Measurements from ENCODE around the gene MGST3.
"Not testable (repeated sequence)": the region's sequence is repeated elsewhere in the genome, so short reads cannot be mapped to it uniquely, and the experiment has no call there.

MGST3 gene

GRCh38 chr1:165658766-165659580, 27.9 kb downstream of the MGST3 start:
- DNase-seq (ENCODE audit: low spot score), result not testable (repeated sequence)

- no peak for DNase-seq (ENCODE audit: low spot score)
Observed at GRCh38 chr1:165659581-165659895, 28.5 kb downstream of the MGST3 start.

GRCh38 chr1:165661703-165662102, 30.7 kb downstream of the MGST3 start:
- no peak for DNase-seq (ENCODE audit: low spot score)

GRCh38 chr1:165662186-165662585, 31.2 kb downstream of the MGST3 start:
- DNase-seq (ENCODE audit: low spot score), result no peak

- DNase-seq (ENCODE audit: low spot score), result no peak
Observed at GRCh38 chr1:165666152-165666825, 35.3 kb downstream of the MGST3 start.

- no peak for DNase-seq (ENCODE audit: low spot score)
Observed at GRCh38 chr1:165668184-165668583, 37.1 kb downstream of the MGST3 start.

- no peak for DNase-seq (ENCODE audit: low spot score)
Observed at GRCh38 chr1:165671526-165671925, 40.5 kb downstream of the MGST3 start.

GRCh38 chr1:165674599-165674998, 43.6 kb downstream of the MGST3 start:
- no peak for DNase-seq (ENCODE audit: low spot score)

GRCh38 chr1:165675794-165676193, 44.8 kb downstream of the MGST3 start:
- DNase-seq (ENCODE audit: low spot score), result no peak

- DNase-seq (ENCODE audit: low spot score), result no peak
Observed at GRCh38 chr1:165678509-165678908, 47.5 kb downstream of the MGST3 start.

- no peak for DNase-seq (ENCODE audit: low spot score)
Observed at GRCh38 chr1:165679282-165680036, 48.4 kb downstream of the MGST3 start.

GRCh38 chr1:165680303-165680702, 49.3 kb downstream of the MGST3 start:
- no peak for DNase-seq (ENCODE audit: low spot score)

- DNase-seq (ENCODE audit: low spot score), result not testable (repeated sequence)
Observed at GRCh38 chr1:165680773-165681172, 49.7 kb downstream of the MGST3 start.

- no peak for DNase-seq (ENCODE audit: low spot score)
Observed at GRCh38 chr1:165683848-165684485, 52.9 kb downstream of the MGST3 start.

GRCh38 chr1:165686121-165686970, 55.3 kb downstream of the MGST3 start:
- DNase-seq (ENCODE audit: low spot score), result no peak

GRCh38 chr1:165686971-165687433, 56.0 kb downstream of the MGST3 start:
- DNase-seq (ENCODE audit: low spot score), result no peak

- no peak for DNase-seq (ENCODE audit: low spot score)
Observed at GRCh38 chr1:165688046-165688445, 57.0 kb downstream of the MGST3 start.

GRCh38 chr1:165695031-165695430, 64.0 kb downstream of the MGST3 start:
- no peak for DNase-seq (ENCODE audit: low spot score)

- DNase-seq (ENCODE audit: low spot score), result no peak
Observed at GRCh38 chr1:165696625-165697100, 65.6 kb downstream of the MGST3 start.

GRCh38 chr1:165697491-165697880, 66.5 kb downstream of the MGST3 start:
- DNase-seq (ENCODE audit: low spot score), result no peak
